ENCODE data around the gene LTBP1.

- no peak for TF ChIP-seq EZH2 (IDR thresholded peaks at IDR 0.05; ENCODE audit: insufficient read depth, poor library complexity, severe bottlenecking)
- TF ChIP-seq EZH2phosphoT487 (IDR thresholded peaks at IDR 0.05; ENCODE audit: insufficient read depth, low read depth) = no peak
Measured at GRCh38 chr2:33404321-33404720, 457.6 kb downstream of the LTBP1 start.
